ENCODE results near the gene BCL7A. TPM values are rescaled to one million over a fixed set of nuclear protein-coding genes. Genes with fewer than 3 reads are reported as not detected.
"Not testable (repeated sequence)": the region's sequence is repeated elsewhere in the genome, so short reads cannot be mapped to it uniquely, and the experiment has no call there.

Gene BCL7A
- polyA plus RNA-seq, 1 of the 3 experiments (the other 2 are of a cell fraction), result 34.0 TPM

DNA sequence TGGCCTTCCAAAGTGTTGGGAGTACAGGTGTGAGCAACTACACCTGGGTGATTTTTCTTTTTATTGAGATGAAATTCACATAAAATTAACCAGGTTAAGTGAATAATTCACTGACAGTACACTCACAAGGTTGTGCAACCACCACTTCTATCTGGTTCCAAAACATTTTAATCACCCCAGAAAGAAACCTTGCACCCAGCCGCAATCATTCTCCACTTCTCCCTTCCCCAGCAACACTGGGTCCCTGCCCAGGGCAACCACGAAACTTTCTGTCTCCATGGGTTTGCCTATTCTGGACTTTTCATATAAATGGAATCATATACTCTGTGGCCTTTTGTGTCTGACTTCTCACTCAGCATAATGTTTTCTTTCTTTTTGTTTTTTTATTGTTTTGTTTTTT lies 30.6 kb downstream of the BCL7A start:
- Histone ChIP-seq H3K4me2 (no peak overlapping the region), H2AFZ (ENCODE audit: low read depth) (no peak overlapping the region), H3F3A (replicated peaks; ENCODE audit: insufficient read depth) (peaks cover 17% of the 10 kb centered on the region), H3K27me3 (ENCODE audit: insufficient read depth) (no peaks in the 10 kb centered on the region), H3K27ac (ENCODE audit: low read depth in 2 of 2, low read length in 1 of 2) (no peak overlapping the region), H3K79me2 (ENCODE audit: insufficient read depth) (peaks cover 19% of the 10 kb centered on the region; the same call in 1 of the 2 replicates), H3K9me2 (no peaks in the 10 kb centered on the region), H3K4me3 (ENCODE audit: low read depth in 2 of 2, low read length in 1 of 2) (no peak overlapping the region), H3K9ac (no peak overlapping the region), H3K36me3 (replicated peaks in 1 of 2; ENCODE audit: control insufficient read depth in 1 of 2, insufficient read depth in 2 of 2, low read length in 1 of 2) (peaks cover 17 to 31% of the 10 kb centered on the region in 2 experiments), H3K4me1 (ENCODE audit: control insufficient read depth in 1 of 2, insufficient read depth in 2 of 2, low read depth in 1 of 2, low read length in 1 of 2) (peaks cover 3% of the 10 kb centered on the region in 2 experiments; a peak in 1 of 4 replicates), H4K20me1 (ENCODE audit: insufficient read depth) (no peaks in the 10 kb centered on the region), H3K9me3 (no peaks in the 10 kb centered on the region)
- TF ChIP-seq MXI1 (IDR thresholded peaks at IDR 0.05; ENCODE audit: low read depth, low read length) (no peak), NRF1 (IDR thresholded peaks at IDR 0.05; ENCODE audit: low read depth, low read length) (no peak), RAD21 (IDR thresholded peaks at IDR 0.05; ENCODE audit: low read length) (no peak), EZH2phosphoT487 (IDR thresholded peaks at IDR 0.05; ENCODE audit: borderline replicate concordance, low read depth) (no peak), FOXM1 (IDR thresholded peaks at IDR 0.05; ENCODE audit: low read depth) (no peak), CTCF (IDR thresholded peaks at IDR 0.05) (no peak)
- no peak for DNase-seq
- ChIA-PET POLR2A (no interaction called here), CTCF (interaction anchor here (0.6 to 2.8 kb wide), 5 partner anchors 20 to 304 kb away, joined by 3 to 44 read pairs (median 3); no protein-coding TSS in a partner anchor)
- 98% methylated on average over 2 of the region's 2 CpGs for WGBS (ENCODE audit: low lambda C conversion rate)

DNA sequence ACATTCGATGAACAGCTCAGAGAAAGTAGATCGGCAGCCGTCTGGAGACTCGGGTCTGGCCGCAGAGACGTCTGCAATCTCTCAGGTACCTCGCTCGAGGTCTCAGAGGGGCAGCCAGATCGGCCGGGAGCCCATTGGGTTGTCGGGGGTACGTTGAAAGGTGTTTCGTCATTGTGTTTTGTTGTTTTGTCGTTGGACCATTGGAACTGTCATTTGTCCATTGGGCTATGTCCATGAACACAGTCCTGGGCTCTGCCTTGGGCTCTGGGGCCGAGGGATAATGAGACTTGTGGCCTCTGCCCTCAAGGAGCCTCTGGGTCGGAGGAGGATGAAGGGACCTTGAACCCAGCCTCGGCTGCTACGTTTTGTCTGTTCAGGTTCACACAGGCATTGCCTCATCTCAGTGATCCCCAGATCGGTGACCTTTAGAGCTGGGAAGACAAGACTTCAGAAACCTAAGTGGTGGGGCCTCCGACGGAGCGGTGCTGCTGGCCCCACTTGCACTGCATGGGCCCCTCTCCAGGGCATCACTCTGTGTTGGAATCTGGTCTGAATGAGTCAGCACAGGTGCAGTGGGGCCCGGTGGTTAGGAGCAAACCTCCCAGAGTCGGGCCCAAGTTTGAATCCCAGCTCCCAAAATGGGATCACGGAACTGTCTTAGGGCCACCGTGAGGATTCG lies 33.3 kb downstream of the BCL7A start:
- Histone ChIP-seq H3K27ac (ENCODE audit: low read depth in 2 of 2, low read length in 1 of 2) (no peak overlapping the region), H2AFZ (ENCODE audit: low read depth) (no peak overlapping the region), H4K20me1 (ENCODE audit: insufficient read depth) (no peaks in the 10 kb centered on the region), H3K36me3 (replicated peaks in 1 of 2; ENCODE audit: control insufficient read depth in 1 of 2, insufficient read depth in 2 of 2, low read length in 1 of 2) (peaks cover 20 to 26% of the 10 kb centered on the region in 2 experiments), H3K79me2 (ENCODE audit: insufficient read depth) (peaks cover 19% of the 10 kb centered on the region; the same call in 1 of the 2 replicates), H3K9me2 (no peaks in the 10 kb centered on the region), H3K4me2 (no peak overlapping the region), H3K4me3 (ENCODE audit: low read depth in 2 of 2, low read length in 1 of 2) (no peak overlapping the region), H3F3A (replicated peaks; ENCODE audit: insufficient read depth) (peaks cover 19% of the 10 kb centered on the region), H3K27me3 (ENCODE audit: insufficient read depth) (no peaks in the 10 kb centered on the region), H3K9ac (no peak overlapping the region), H3K4me1 (ENCODE audit: control insufficient read depth in 1 of 2, insufficient read depth in 2 of 2, low read depth in 1 of 2, low read length in 1 of 2) (peaks cover 3% of the 10 kb centered on the region in 2 experiments; a peak in 1 of 4 replicates), H3K9me3 (no peaks in the 10 kb centered on the region)
- ChIA-PET CTCF (interaction anchor here (0.6 to 4.2 kb wide), 38 partner anchors 8 to 294 kb away, joined by 3 to 157 read pairs (median 7); partner anchors contain the start of gene MLXIP), POLR2A (interaction anchor here (0.9 to 1.2 kb wide), 2 partner anchors 10 to 68 kb away, joined by 4 to 5 read pairs; no protein-coding TSS in a partner anchor)
- no peak for TF ChIP-seq FOXM1 (IDR thresholded peaks at IDR 0.05; ENCODE audit: low read depth)
- no peak for TF ChIP-seq SMC3 (IDR thresholded peaks at IDR 0.05; ENCODE audit: low read depth, low read length)
- TF ChIP-seq, protein P1, sequence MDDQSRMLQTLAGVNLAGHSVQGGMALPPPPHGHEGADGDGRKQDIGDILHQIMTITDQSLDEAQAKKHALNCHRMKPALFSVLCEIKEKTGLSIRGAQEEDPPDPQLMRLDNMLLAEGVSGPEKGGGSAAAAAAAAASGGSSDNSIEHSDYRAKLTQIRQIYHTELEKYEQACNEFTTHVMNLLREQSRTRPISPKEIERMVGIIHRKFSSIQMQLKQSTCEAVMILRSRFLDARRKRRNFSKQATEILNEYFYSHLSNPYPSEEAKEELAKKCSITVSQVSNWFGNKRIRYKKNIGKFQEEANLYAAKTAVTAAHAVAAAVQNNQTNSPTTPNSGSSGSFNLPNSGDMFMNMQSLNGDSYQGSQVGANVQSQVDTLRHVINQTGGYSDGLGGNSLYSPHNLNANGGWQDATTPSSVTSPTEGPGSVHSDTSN (IDR thresholded peaks at IDR 0.05), result no peak
- no peak for TF ChIP-seq CTCF (IDR thresholded peaks at IDR 0.05)
- no peak for TF ChIP-seq RFX5 (IDR thresholded peaks at IDR 0.05; ENCODE audit: low read length)
- no peak for TF ChIP-seq RXRA (IDR thresholded peaks at IDR 0.05; ENCODE audit: borderline replicate concordance, low read depth)
- TF ChIP-seq IRF3 (IDR thresholded peaks at IDR 0.05; ENCODE audit: low read depth, low read length), result no peak
- no peak for TF ChIP-seq CHD2 (IDR thresholded peaks at IDR 0.05; ENCODE audit: low read length, partially characterized antibody)
- no peak for DNase-seq
- 94% methylated on average over 26 of the region's 27 CpGs for WGBS (ENCODE audit: low lambda C conversion rate)

DNA sequence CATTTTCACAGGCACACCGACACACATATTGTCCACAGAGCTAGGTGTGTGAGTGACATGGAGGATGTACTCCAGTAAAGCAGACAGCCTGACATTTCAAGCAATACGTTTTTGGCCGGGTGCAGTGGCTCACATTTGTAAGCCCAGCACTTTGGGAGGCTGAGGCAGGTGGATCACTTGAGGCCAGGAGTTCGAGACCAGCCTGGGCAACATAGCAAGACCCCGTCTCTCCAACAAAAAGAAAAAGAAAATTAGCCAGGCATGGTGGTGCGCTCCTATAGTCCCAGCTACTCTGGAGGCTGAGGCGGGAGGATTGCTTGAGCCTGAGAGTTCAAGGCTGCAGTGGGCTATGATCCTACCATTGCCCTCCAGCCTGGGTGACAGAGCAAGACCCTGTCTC lies 34.7 kb downstream of the BCL7A start:
- POLR2A ChIA-PET, result not testable (repeated sequence)
- CTCF ChIA-PET, result interaction anchor here (2.7 to 4.2 kb wide), 3 partner anchors 65 to 135 kb away, joined by 21 to 157 read pairs (median 27); no protein-coding TSS in a partner anchor

More for the DNA sequence above, 34.7 kb downstream of the BCL7A start:
- Histone ChIP-seq H3K79me2 (ENCODE audit: insufficient read depth) (peaks cover 12% of the 10 kb centered on the region; the same call in 1 of the 2 replicates), H3F3A (replicated peaks; ENCODE audit: insufficient read depth) (peaks cover 24% of the 10 kb centered on the region), H3K36me3 (replicated peaks in 1 of 2; ENCODE audit: control insufficient read depth in 1 of 2, insufficient read depth in 2 of 2, low read length in 1 of 2) (peaks cover 23 to 35% of the 10 kb centered on the region in 2 experiments)
- H3K9me2 ChIP-seq; H4K20me1 ChIP-seq (ENCODE audit: insufficient read depth); H3K4me2 ChIP-seq; H3K4me1 ChIP-seq (ENCODE audit: control insufficient read depth in 1 of 2, insufficient read depth in 2 of 2, low read depth in 1 of 2, low read length in 1 of 2); H3K4me3 ChIP-seq (ENCODE audit: low read depth in 2 of 2, low read length in 1 of 2); H3K27me3 ChIP-seq (ENCODE audit: insufficient read depth); H3K9me3 ChIP-seq; H2AFZ ChIP-seq (ENCODE audit: low read depth); H3K27ac ChIP-seq (ENCODE audit: low read depth in 2 of 2, low read length in 1 of 2); H3K9ac ChIP-seq; DNase-seq: not testable (repeated sequence)
- WGBS (ENCODE audit: low lambda C conversion rate), result 95% methylated on average over 7 of the region's 7 CpGs
